MM.1S (cell line): ENCODE results near the gene OLFM1.

Source experiments
- CTCF ChIP-seq: fragments of 300-600 bp; sonication (generic); IDR thresholded peaks from 2 replicates; pipeline ENCODE4 v1.5.1; 2016; ENCODE audit warnings: antibody characterized with exemption, low read length, mixed read lengths
- EZH2 ChIP-seq: fragments of 300-600 bp; sonication (generic); optimal IDR thresholded peaks from 2 replicates; pipeline ENCODE3; 2017; ENCODE audit warnings: low read depth, mild to moderate bottlenecking, antibody characterized with exemption, low read length, mixed read lengths
- EZH2phosphoT487 ChIP-seq: fragments of 300-600 bp; sonication (generic); IDR thresholded peaks from 2 replicates; pipeline ENCODE4 v1.6.1; 2018; ENCODE audit warnings: antibody characterized with exemption, low read length

GRCh38 chr9:135129137-135129695 lies 41.7 kb downstream of the OLFM1 start:
- no peak for TF ChIP-seq CTCF
- TF ChIP-seq EZH2: no peak
- TF ChIP-seq EZH2phosphoT487: no peak
